ENCODE results near the gene NOTCH1.

DNA sequence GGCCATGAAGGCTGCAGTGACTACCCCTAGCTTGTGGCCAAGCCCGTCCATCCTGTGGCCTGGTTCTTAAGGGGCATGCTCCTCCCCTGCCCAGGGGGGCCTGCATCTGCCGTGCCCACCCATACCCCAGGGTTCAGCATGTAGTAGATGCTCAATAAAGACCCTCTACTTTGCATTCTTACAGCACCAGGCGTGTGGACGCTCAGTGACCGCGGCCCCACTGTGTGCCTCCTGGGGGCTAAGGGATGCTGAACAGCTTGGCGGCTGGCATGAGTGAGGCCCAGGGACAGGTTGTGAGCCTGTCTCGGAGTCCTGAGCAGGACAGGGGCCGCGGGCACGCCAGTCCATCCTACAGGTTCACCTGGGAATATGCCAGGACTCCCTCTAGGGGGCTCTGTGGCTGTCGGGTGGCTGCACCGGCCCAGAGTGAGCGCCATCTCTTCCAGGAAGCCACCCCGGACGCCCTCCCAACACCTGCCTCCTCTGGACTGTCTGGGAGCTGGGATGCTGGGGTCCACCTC lies 9.1 kb downstream of the NOTCH1 start:
- TF ChIP-seq, protein P1, sequence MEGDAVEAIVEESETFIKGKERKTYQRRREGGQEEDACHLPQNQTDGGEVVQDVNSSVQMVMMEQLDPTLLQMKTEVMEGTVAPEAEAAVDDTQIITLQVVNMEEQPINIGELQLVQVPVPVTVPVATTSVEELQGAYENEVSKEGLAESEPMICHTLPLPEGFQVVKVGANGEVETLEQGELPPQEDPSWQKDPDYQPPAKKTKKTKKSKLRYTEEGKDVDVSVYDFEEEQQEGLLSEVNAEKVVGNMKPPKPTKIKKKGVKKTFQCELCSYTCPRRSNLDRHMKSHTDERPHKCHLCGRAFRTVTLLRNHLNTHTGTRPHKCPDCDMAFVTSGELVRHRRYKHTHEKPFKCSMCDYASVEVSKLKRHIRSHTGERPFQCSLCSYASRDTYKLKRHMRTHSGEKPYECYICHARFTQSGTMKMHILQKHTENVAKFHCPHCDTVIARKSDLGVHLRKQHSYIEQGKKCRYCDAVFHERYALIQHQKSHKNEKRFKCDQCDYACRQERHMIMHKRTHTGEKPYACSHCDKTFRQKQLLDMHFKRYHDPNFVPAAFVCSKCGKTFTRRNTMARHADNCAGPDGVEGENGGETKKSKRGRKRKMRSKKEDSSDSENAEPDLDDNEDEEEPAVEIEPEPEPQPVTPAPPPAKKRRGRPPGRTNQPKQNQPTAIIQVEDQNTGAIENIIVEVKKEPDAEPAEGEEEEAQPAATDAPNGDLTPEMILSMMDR (IDR thresholded peaks at IDR 0.05) = no peak
- TF ChIP-seq POLR2A (IDR thresholded peaks at IDR 0.05; ENCODE audit: low read depth) (no peak), POLR2AphosphoS5 (IDR thresholded peaks at IDR 0.05) (no peak), EP300 (IDR thresholded peaks at IDR 0.05) (no peak)
